ELF-1 (cell line): ENCODE results near the gene TAOK2.
"Not testable (repeated sequence)": the region's sequence is repeated elsewhere in the genome, so short reads cannot be mapped to it uniquely, and the experiment has no call there.

ENCODE experiments used
- DNase-seq: peaks from one replicate; pipeline ENCODE4 v3.0.0-alpha.2; 2016; ENCODE audit warnings: low read depth, low spot score

TAOK2 gene

GRCh38 chr16:29973384-29974246, at the start of gene TAOK2:
TSS of gene TAOK2 (plus strand) at chr16:29973868. CDS start at chr16:29977773, 3,905 bp downstream.
- DNase-seq, result peak; percentile 100

DNA sequence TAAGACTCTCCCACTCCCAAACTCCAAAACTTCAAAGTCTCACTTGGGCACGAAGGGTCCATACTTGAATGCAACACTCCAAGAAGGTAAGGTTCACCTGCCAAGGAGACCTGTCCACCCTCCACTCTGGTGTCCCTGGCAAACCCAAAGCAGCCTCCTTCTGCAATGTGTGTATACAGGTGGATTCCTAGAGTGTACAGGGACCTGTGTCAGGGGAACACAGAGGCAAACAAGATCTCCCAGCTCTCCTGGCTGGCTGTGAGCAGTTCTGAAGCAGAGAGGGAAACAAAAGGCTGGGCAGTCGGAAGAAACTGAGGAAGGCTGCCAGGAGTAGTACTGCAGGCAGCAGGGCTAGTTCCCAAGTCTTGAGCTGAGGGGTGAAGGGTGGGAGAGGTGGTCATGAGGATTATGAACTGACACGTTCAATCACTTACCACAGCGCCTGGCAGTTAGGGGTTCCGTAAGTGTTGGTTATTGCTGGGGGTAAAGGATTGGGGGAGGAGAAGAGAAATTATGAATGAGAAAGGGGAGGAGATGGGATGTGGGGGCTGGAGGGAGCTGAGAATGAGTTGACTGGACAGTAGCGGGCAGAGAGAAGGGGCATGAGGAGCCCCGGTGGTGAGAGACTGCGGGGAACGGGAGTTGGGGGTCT, 48.4 kb upstream of the TAOK2 start:
- DNase-seq, result peak; percentile 34

GRCh38 chr16:29925781-29926710, 47.6 kb upstream of the TAOK2 start, which contains the start of gene KCTD13:
TSS of gene KCTD13 (minus strand) at chr16:29926226. CDS start at chr16:29926033, 193 bp downstream.
- peak; percentile 97 for DNase-seq

- DNase-seq, result no peak
Measured at GRCh38 chr16:29926711-29927052, 47.0 kb upstream of the TAOK2 start.

GRCh38 chr16:29927070-29927905, 46.4 kb upstream of the TAOK2 start:
- DNase-seq, result no peak

DNA sequence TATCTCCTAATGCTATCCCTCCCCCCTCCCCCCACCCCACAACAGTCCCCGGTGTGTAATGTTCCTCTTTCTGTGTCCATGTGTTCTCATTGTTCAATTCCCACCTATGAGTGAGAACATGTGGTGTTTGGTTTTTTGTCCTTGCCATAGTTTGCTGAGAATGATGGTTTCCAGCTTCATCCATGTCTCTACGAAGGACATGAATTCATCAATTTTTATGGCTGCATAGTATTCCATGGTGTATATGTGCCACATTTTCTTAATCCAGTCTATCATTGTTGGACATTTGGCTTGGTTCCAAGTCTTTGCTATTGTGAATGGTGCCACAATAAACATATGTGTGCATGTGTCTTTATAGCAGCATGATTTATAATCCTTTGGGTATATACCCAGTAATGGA, 41.9 kb upstream of the TAOK2 start:
- not testable (repeated sequence) for DNase-seq

DNA sequence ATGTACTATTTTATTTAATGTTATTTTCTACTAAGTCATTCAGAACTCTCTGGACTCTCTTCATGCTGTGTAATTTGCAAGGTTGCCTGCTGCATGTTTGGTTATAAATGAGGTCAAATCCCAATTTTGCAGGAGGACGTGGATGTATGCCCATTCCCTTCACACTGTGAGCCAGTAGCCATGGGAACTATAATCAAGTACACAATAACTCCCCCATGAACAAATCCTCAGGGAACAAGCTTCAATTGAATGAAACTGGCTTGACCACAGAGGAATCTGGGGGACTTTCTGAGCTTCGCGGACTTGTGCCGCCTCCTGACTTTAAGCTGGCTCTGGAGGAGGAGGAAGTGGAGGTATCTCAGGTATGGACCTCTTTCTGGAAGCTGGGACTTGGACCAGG, 33.0 kb upstream of the TAOK2 start:
- no peak for DNase-seq

DNA sequence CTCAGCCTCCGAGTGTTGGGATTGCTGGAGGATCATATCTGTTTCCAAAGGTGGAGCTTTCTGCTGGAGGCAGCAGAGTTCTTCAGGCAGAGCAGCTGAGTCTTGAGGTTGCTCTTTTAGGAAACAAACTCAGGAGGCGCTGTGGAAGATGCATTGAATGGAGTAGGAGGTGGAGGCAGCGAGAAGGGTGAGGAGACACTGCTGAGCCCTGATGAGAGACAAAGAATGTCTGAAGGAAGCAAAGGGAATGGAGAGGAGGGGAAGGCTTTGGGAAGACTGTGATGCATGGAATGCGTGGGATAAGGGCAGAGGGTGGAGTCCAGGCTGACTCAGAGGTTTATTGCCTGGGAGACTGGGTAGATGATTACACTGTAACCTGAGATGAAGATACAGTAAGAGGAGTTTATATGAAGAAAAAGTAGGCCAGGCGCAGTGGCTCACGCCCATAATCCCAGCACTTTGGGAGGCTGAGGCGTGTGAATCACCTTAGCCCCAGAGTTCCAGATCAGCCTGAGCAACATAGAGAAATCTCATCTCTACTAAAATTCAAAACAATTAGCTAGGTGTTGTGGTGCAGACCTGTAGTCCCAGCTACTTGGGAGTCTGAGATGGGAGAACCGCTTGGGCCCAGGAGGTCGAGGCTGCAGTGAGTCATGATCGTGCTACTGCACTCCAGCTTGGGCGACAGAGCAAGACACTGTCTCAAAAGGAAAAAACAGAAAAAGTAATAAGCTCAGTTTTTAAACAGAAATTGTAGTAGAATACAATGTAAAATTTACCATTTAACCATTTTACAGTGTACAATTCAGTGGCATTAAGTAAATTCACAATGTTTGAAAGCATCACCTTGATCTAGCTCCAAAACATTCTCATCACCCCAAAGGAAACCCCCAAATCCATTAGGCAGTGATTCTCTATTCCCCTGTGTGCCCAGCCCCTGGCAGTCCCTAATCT, 29.5 kb upstream of the TAOK2 start:
- peak; percentile 96 for DNase-seq

DNA sequence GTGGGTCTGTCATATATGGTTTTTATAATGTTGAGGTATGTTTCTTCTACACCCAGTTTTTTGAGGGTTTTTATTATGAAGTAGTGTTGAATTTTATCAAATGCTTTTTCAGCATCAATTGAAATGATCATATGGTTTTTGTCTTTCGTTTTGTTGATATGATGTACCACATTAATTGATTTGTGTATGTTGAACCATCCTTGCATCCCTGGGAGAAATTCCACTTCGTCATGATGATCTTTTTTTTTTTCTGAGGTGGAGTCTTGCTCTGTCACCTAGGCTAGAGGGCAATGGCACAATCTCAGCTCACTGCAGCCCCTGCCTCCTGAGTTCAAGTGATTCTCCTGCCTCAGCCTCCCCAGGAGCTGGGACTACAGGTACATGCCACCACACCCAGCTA, 25.8 kb upstream of the TAOK2 start:
- DNase-seq, result no peak

DNA sequence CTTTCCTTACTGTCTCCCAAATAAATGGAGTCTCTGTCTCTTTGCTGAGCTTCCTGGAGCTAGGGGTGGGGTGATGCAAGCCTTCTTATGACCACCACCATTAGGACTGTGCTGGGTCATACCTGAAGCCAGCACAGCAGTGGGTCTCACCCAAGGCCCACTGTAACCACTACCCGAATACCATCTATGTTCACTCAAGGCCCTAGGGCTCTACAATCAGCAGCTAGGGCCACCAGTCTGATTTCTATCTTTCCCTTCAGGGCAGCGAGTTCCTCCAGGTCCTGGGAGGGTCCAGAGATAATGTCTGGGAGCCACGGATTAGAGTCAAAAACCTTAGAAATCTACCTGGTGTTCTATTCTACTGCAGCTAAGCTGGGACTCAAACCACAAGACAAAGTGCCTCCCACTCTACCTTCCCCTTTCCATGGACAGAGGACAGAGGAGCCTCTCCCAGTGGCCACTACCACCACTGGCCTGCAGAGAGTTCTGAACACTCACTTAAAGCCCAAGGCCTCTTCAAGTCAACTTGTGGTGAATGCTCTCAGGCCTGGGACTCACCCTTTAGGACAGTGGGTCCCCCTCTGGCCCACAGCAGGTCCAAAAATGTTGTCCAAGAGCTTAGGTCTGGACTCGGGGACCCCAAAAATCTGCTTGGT, 22.7 kb upstream of the TAOK2 start:
- no peak for DNase-seq

DNA sequence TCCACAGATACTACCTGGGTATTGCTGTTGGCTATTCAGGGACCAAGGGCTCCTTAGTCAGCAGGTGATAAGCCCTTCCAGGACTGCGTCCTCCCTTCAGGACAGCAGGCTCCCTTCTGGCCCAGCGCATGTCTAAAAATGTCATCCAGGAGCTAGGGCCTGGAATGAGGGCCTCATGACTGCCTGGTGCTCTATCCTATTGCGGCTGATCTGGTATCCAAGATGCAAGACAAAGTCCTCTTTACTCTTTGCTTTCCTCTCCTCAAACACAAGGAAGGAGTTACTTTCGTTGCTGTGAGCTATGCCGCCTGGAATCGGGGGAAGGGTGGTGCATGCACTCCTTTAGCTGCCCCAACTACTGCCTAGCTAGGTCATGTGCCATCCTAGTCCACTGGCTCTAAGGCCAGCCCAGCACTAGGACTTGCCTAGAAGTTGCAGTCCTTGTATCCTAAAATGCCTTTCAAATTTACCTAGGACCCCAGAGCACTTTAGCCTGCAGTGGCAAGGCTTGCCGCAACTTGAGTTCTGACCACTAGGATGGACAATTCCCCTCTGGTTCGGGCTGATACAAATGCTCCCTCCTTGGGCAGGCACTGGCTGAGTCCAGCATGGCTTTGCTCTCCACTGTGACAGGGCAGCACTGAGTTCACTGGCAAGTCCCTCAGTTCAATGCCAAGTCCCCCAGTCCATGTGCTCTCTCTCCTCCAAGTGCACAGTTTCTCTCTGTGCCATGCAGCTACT, 21.9 kb upstream of the TAOK2 start:
- peak; percentile 26 for DNase-seq

- DNase-seq, result no peak
Measured at GRCh38 chr16:29958756-29959155, 14.9 kb upstream of the TAOK2 start.

DNA sequence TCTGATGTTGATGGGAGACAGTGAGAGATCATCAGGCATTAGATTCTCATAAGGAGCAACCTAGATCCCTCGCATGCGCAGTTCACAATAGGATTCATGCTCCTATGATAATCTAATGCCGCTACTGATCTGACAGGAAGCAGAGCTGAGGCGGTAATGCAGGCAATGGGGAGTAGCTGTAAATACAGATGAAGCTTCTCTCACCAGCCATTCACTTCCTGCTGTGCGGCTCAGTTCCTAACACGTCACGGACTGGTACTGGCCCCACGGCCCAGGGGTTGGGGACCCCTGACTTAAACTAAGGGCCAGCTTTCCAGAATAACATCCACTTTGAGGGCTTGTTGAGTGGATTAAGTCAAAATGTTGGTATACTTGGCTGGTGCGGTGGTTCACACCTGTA, 14.4 kb upstream of the TAOK2 start:
- no peak for DNase-seq

- DNase-seq, result not testable (repeated sequence)
Measured at GRCh38 chr16:29959821-29960220, 13.8 kb upstream of the TAOK2 start.

DNA sequence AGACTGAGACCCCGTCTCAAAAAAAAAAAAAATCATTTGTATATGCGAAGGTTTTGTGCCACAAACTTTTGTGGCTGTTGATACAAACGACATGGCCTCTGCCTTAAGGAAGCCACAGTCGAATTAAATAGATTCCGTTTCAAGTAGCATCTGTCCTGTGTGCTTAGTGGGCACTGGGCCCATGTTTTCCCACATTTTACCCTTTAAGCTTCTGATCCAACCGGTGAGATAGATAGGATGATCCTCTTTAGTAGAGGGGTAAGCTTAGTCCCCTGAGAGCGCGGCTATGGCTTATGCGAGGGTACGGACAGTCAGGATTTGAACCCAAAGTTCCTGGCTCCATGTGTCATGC, 12.6 kb upstream of the TAOK2 start:
- DNase-seq, result no peak

- peak; percentile 95 for DNase-seq
Measured at GRCh38 chr16:29961479-29962343, 12.0 kb upstream of the TAOK2 start, which contains the start of gene TMEM219. TSS of gene TMEM219 (plus strand) at chr16:29962079. CDS start at chr16:29963144, 1,065 bp downstream.

GRCh38 chr16:29962344-29962994, 11.2 kb upstream of the TAOK2 start:
- DNase-seq, result peak; percentile 12
